ENCODE results near the gene SCAF4. TPM values are rescaled to one million over a fixed set of nuclear protein-coding genes. Genes with fewer than 3 reads are reported as not detected.

Gene SCAF4
- total RNA-seq, 2 experiments from 2014 or later = 39.6 to 40.5 TPM

Other genes with a start within 250 kb of the SCAF4 start
- 100 to 1,000 TPM; 281 to 297 TPM for gene SOD1, start 72.4 kb downstream of the SCAF4 start, total RNA-seq
- under 1 TPM; 0.10 to 0.20 TPM for gene HUNK, start 140.9 kb upstream of the SCAF4 start, total RNA-seq